Suprapubic skin (tissue), 3 donors: ENCODE data around the gene TUBB.

ENCODE experiments used
- POLR2A ChIP-seq, 2 donors: fragments of 450-650 bp; IDR thresholded peaks; one replicate each; pipeline ENCODE4 v1.6.1; 2017; ENCODE audit warnings: antibody characterized with exemption in 2 of 2, mild to moderate bottlenecking in 2 of 2, moderate library complexity in 2 of 2
- TF ChIP-seq, protein P1 (sequence below), 2 donors: fragments of 200-600 bp in 1 of 2; fragments of 450-650 bp in 1 of 2; sonication (generic) in 1 of 2; IDR thresholded peaks; one replicate each; pipeline ENCODE4 v1.5.1; 2016 to 2019; ENCODE audit warnings: antibody characterized with exemption in 2 of 2, mild to moderate bottlenecking in 1 of 2, moderate library complexity in 1 of 2

DNA sequence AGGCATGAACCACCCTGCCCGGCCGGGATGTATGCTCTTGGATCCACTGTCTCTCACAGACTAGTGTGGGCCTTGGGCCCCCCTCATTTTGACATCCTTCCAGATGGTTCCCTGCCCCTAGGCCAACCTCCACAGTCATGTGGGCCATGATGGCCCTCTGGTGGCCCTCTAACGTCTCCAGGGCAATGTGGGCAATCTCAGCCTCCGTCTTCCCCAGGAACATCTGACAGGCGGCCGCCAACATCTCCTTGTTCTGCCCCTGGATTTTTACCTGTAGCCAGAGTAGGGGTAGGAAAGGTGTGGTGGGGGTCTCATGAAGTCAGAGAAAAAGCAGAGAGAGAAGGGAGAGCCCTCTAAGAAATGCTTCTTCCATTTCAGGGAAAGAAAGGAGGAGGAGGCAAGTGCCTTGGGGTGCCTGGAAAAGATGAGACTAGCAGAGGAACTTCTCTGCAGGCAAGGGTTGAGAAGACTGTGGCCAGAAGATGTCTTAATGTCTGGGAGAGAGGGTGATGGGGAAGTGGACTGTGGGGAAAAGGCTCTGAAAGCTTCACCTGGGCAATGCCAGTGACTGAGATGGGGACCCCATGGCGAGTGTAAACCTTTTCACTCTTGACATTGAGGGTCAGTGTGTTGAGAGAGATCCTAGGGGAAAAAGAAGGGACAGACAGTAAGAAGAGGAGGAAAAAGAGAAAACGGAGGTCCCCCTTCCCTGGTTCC lies 21.1 kb downstream of the TUBB start:
- TF ChIP-seq, protein P1, sequence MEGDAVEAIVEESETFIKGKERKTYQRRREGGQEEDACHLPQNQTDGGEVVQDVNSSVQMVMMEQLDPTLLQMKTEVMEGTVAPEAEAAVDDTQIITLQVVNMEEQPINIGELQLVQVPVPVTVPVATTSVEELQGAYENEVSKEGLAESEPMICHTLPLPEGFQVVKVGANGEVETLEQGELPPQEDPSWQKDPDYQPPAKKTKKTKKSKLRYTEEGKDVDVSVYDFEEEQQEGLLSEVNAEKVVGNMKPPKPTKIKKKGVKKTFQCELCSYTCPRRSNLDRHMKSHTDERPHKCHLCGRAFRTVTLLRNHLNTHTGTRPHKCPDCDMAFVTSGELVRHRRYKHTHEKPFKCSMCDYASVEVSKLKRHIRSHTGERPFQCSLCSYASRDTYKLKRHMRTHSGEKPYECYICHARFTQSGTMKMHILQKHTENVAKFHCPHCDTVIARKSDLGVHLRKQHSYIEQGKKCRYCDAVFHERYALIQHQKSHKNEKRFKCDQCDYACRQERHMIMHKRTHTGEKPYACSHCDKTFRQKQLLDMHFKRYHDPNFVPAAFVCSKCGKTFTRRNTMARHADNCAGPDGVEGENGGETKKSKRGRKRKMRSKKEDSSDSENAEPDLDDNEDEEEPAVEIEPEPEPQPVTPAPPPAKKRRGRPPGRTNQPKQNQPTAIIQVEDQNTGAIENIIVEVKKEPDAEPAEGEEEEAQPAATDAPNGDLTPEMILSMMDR (IDR thresholded peaks at IDR 0.05) = no peak
- TF ChIP-seq POLR2A (IDR thresholded peaks at IDR 0.05) = no peak
